GM23248 (cell line): Measurements from ENCODE around the gene SCAF1.

Source experiments
- EZH2 ChIP-seq: fragments of 200-600 bp; sonication (generic); IDR thresholded peaks from 2 replicates; pipeline ENCODE4 v1.6.1; 2018; ENCODE audit warnings: antibody characterized with exemption, mild to moderate bottlenecking; ENCODE audit not compliant: insufficient read depth, poor library complexity, severe bottlenecking
- EZH2phosphoT487 ChIP-seq: fragments of 200-600 bp; sonication (generic); IDR thresholded peaks from 2 replicates; pipeline ENCODE4 v1.6.1; 2018; ENCODE audit warnings: antibody characterized with exemption, moderate library complexity, mild to moderate bottlenecking, low read depth; ENCODE audit not compliant: insufficient read depth

- TF ChIP-seq EZH2 (no peak), EZH2phosphoT487 (no peak)
Measured at GRCh38 chr19:49690656-49691242, 48.7 kb downstream of the SCAF1 start, which contains the start of gene CPT1C.
